HK-2 (cell line): ENCODE data around the gene NCAN.
"Not testable (repeated sequence)": the region's sequence is repeated elsewhere in the genome, so short reads cannot be mapped to it uniquely, and the experiment has no call there.

ENCODE experiments used
- DNase-seq: peaks from one replicate; pipeline ENCODE4 v3.0.0-alpha.2; 2018; ENCODE audit not compliant: unreplicated experiment

NCAN gene

GRCh38 chr19:19193926-19194325 is 17.8 kb upstream of the NCAN start:
- DNase-seq: no peak

GRCh38 chr19:19201697-19202630 is 9.8 kb upstream of the NCAN start:
- no peak for DNase-seq

GRCh38 chr19:19202707-19203011 is 9.1 kb upstream of the NCAN start:
- DNase-seq: no peak

GRCh38 chr19:19203012-19203856 is 8.5 kb upstream of the NCAN start, which contains the start of gene NR2C2AP:
TSS of gene NR2C2AP (minus strand) at chr19:19203414. CDS start at chr19:19203060, 354 bp downstream.
- peak; percentile 94 for DNase-seq

GRCh38 chr19:19204181-19204580 is 7.6 kb upstream of the NCAN start:
- DNase-seq: no peak

GRCh38 chr19:19205416-19206410 is 6.0 kb upstream of the NCAN start:
- no peak for DNase-seq

- DNase-seq: no peak
These were observed 4.8 kb upstream of the NCAN start for GRCh38 chr19:19206938-19207337.

GRCh38 chr19:19207637-19208572 is 3.9 kb upstream of the NCAN start:
- no peak for DNase-seq

- no peak for DNase-seq
These were observed 2.4 kb upstream of the NCAN start for GRCh38 chr19:19209372-19209771.

- DNase-seq: no peak
These were observed 1.2 kb downstream of the NCAN start for GRCh38 chr19:19212916-19213315.

GRCh38 chr19:19213426-19214158 is 1.8 kb downstream of the NCAN start:
- DNase-seq: no peak

GRCh38 chr19:19214159-19214490 is 2.4 kb downstream of the NCAN start:
- no peak for DNase-seq

GRCh38 chr19:19214892-19215291 is 3.1 kb downstream of the NCAN start:
- DNase-seq: peak; percentile 55

- DNase-seq: no peak
These were observed 4.0 kb downstream of the NCAN start for GRCh38 chr19:19215792-19216191.

GRCh38 chr19:19217099-19217498 is 5.3 kb downstream of the NCAN start:
- no peak for DNase-seq

- no peak for DNase-seq
These were observed 7.2 kb downstream of the NCAN start for GRCh38 chr19:19218911-19219310.

- DNase-seq: not testable (repeated sequence)
These were observed 9.2 kb downstream of the NCAN start for GRCh38 chr19:19221000-19221399.

GRCh38 chr19:19223060-19223459 is 11.3 kb downstream of the NCAN start:
- no peak for DNase-seq

- no peak for DNase-seq
These were observed 11.9 kb downstream of the NCAN start for GRCh38 chr19:19223636-19224035.
